ENCODE data around the gene CREB3. TPM values are rescaled to one million over a fixed set of nuclear protein-coding genes. Genes with fewer than 3 reads are reported as not detected.
A peak's percentile ranks its signal among the peaks of the same experiment; 100 is the strongest.

The CREB3 gene
- total and polyA plus RNA-seq, 9 of the 15 experiments (the other 6 are each of a cell fraction or from before 2014, with no cell fraction given): 5.7 to 18.3 (median 14.9) TPM

DNA sequence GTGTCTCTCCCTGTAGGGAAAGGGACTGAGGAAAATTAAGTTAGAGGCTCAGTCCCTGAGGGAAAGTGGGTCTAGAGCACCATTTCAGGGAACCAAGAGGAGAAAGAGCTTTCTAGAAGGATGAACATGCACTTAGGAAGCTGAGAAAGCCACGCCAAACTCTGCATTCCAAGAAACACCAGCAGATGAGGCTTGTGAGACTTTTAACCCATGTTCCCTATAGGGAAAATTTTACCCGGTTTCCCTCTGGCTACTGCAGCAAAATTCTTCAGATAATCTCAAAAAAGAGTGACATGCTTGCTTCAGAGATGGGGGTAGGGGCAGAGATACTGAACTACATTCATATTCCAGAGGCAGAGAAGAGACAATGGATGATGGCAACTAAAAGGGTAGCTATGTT, 9.0 kb upstream of the CREB3 start (continued):
- TF ChIP-seq ZMIZ1 (IDR thresholded peaks at IDR 0.05; ENCODE audit: low read depth in 2 of 2, low read length in 2 of 2) (no peak), ESRRB (CRISPR knock-in tag; IDR thresholded peaks at IDR 0.05; ENCODE audit: borderline replicate concordance) (no peak), C11orf30 (IDR thresholded peaks at IDR 0.05; ENCODE audit: low read depth) (no peak), PTRF (tag; IDR thresholded peaks at IDR 0.05) (no peak), ZNF41 (CRISPR knock-in tag; conservative IDR thresholded peaks at IDR 0.05) (no peak), EWSR1 (IDR thresholded peaks at IDR 0.05; ENCODE audit: borderline replicate concordance, low read depth, partially characterized antibody) (no peak), ZNF224 (CRISPR knock-in tag; IDR thresholded peaks at IDR 0.05) (no peak)

GRCh38 chr9:35723908-35724307, 8.6 kb upstream of the CREB3 start:
- Histone ChIP-seq H3K9ac (ENCODE audit: insufficient read depth in 1 of 2, low read depth in 2 of 2, low read length in 2 of 2) (0 out of 4 replicates have a peak overlapping the region, but pooled peaks of 1 of the 2 experiments have one; percentile 39), H3K9me3 (replicated peaks; ENCODE audit: control insufficient read depth, insufficient read depth, low read depth, low read length) (no peaks in the 10 kb centered on the region), H4K20me1 (replicated peaks; ENCODE audit: control insufficient read depth, insufficient read depth, low read length) (peaks cover 3% of the 10 kb centered on the region; the same call in 1 of the 2 replicates), H3K4me1 (replicated peaks in 1 of 2; ENCODE audit: control insufficient read depth in 2 of 2, insufficient read depth in 2 of 2, low read length in 2 of 2) (peaks cover 14 to 28% of the 10 kb centered on the region in 2 experiments; a peak in 4 of 5 replicates), H3K79me2 (ENCODE audit: control insufficient read depth, insufficient read depth, low read length) (peaks cover 38% of the 10 kb centered on the region), H3K27me3 (ENCODE audit: control insufficient read depth in 2 of 2, insufficient read depth in 2 of 2, low read length in 2 of 2) (no peaks in the 10 kb centered on the region), H2AFZ (ENCODE audit: low read depth, low read length) (no peak overlapping the region), H3K4me2 (ENCODE audit: insufficient read depth, low read length) (no peak overlapping the region), H3K9me1 (ENCODE audit: control insufficient read depth, insufficient read depth, low read length) (peaks cover 8% of the 10 kb centered on the region), H3K27ac (ENCODE audit: extremely low read depth, low read depth, low read length) (no peak overlapping the region; the same call in 2 of the 3 replicates), H3K4me3 (no peak overlapping the region), H3K36me3 (ENCODE audit: control insufficient read depth, insufficient read depth, low read length) (peaks cover 90% of the 10 kb centered on the region)
- ATAC-seq (no peak), FAIRE-seq (no peak), DNase-seq (ENCODE audit: extremely low read depth in 1 of 4, low spot score in 3 of 4) (no peak)
- intact Hi-C loops (cut with micrococcal nuclease) (no loop called here), in situ Hi-C loops (cut with MboI) (no loop called here)
- BruUV-seq (replicated peaks): no TSS peak
- CTCF ChIA-PET (ENCODE audit: low intra/inter-chr PET ratio): no interaction called here
- 95% methylated on average over 7 of the region's 8 CpGs for WGBS (ENCODE audit: insufficient coverage, low coverage, missing lambda C conversion rate)
- POLR2A ChIA-PET: interaction anchor here (0.6 to 1.0 kb wide), 3 partner anchors 18 to 122 kb away, joined by 3 read pairs; no protein-coding TSS in a partner anchor
- TF ChIP-seq ZMIZ1 (IDR thresholded peaks at IDR 0.05; ENCODE audit: low read depth in 2 of 2, low read length in 2 of 2): no peak
- TF ChIP-seq, protein P1, sequence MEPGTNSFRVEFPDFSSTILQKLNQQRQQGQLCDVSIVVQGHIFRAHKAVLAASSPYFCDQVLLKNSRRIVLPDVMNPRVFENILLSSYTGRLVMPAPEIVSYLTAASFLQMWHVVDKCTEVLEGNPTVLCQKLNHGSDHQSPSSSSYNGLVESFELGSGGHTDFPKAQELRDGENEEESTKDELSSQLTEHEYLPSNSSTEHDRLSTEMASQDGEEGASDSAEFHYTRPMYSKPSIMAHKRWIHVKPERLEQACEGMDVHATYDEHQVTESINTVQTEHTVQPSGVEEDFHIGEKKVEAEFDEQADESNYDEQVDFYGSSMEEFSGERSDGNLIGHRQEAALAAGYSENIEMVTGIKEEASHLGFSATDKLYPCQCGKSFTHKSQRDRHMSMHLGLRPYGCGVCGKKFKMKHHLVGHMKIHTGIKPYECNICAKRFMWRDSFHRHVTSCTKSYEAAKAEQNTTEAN (CRISPR knock-in tag; IDR thresholded peaks at IDR 0.05): no peak
